ENCODE measurements around the gene NOVA2. TPM values are rescaled to one million over a fixed set of nuclear protein-coding genes. Genes with fewer than 3 reads are reported as not detected.

The NOVA2 gene
- polyA plus RNA-seq, 3 donors = 4.1 to 5.4 (median 4.2) TPM

DNA sequence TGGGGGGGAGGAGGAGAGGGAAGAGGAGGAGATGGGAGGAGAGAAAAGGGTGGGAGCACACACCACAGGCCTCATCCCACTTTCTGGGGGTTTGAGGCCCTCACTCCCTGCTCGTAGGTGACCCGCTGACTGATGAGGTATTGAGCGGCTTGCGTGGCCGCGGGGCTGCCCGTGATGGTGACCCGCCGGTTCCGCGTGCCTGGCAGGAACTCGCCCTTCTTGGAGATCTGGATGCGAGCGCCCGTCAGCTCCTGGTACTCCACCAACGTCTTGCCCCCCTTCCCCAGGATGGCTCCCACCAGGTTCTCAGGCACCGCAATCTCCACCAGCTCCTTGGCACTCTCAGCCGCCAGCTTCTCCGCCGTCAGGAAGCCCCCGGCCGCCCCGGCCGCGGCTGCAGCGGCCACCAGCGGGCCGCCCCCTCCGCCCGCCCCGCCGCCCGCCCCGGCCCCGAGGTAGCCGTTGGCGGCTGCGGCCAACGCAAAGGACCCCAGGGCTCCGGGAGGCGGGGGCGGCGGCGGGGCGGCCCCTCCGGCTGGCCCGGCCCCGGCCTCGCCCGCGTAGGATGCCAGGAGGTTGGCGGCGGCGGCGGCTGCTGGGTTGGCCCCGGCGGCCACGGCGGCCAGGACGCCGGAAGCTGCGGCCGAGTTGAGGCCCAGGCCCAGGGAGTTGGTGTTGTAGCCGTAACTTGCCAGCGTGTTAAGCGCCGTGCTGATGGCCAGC is 33.7 kb downstream of the NOVA2 start:
- no peak for DNase-seq (ENCODE audit: extremely low read depth in 1 of 11, low read depth in 9 of 11, low spot score in 4 of 11)

DNA sequence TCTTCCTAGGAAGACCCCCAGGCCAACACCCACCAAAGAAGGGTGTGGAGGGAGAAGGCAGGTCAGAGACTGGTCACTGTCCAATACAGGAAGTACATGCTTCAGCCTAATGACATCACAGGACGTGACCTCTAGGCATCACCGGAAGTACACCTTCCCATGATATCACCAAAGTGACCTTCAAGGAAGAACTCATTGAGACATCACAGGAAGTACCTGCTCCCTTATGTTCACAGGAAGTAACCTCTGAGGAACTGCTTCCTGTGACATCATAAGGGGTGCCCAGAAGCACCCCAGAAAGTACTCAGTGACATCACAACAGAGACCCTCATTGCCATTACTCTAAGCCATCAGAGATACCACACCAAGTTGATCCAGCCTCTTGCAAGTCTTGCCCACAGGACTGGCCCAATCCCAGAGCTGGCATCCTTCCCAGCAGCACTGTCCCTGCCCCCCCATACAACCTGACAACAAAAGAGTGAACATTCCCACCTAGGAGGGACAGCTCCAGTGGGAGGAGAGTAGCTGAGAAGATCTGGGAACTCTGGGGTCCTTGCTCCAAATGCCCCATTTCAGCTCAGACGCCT is 34.8 kb downstream of the NOVA2 start:
- DNase-seq (ENCODE audit: extremely low read depth in 1 of 11, low read depth in 9 of 11, low spot score in 4 of 11) = no peak

DNA sequence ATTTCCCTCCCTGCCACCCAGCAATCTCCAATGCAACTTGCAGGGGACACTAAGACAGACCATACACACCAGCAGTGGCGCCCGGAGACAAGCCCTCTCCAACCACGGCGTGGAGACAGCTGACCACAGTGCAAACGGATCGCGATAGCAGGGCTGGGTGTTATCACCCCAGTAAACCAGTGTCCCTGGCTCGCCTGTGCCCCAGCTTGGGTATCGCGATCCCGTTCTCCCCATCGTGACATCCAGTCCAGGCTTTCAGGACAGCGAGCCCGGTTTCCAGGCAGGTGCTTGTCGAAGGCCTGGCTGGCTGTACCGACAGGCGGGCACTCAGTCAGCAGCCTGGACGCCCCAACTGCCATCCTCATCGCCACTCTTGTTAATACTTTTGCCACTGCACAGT is 38.4 kb downstream of the NOVA2 start:
- DNase-seq (ENCODE audit: extremely low read depth in 1 of 11, low read depth in 9 of 11, low spot score in 4 of 11) = no peak

DNA sequence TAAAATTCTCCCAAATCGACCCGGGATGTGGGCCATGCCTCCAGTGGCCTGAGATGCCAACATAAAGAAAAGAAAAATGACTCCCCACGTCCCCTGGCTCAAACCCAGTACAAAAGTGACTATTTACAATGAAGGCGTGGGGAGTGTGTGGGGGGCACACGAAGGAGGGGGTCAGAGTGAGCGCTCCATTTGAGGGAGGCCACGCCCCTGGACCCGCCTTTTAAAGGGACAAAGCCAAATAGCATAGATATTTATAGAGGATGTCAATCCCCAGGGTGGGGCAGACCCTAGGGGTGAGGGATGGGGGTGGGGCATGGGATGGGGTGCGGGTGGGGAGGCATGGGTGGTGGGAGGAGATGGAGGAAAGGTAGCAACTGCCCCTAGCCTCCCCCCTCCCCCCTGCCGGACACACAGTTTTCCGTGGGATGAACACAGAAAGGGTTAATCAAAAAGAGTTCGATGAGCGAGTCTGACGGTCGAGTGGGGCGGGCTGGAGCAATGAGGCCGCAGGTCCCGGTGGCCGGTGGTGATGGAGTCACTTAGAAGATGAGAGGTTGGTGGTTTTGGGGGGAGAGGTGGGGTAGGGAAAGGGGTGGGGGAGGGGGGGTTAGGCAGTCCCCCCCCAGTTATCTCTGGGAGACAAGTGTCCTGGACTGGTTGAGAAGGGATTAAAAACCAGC is 39.0 kb downstream of the NOVA2 start:
- no peak for DNase-seq (ENCODE audit: extremely low read depth in 1 of 11, low read depth in 9 of 11, low spot score in 4 of 11)

DNA sequence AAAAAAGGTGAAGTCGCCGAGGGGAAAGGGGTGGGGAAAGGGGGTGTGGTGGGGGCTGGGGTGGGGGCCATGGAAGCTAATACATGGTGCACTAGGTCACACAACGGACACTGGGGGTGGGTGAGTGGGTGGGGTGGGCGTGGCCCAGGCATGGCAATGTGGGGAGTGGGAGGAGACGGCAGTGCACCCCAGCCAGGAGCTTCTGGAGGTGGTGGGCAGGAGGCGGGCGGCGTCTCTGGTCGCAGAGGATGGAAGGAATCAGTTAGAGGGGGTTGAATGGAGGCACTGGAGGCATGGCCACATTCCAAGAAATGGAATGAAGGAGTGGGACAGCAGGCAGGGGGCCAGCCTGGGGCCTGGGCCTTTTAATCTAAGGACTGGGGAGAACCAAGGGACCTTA is 39.9 kb downstream of the NOVA2 start:
- no peak for DNase-seq (ENCODE audit: extremely low read depth in 1 of 11, low read depth in 9 of 11, low spot score in 4 of 11)

DNA sequence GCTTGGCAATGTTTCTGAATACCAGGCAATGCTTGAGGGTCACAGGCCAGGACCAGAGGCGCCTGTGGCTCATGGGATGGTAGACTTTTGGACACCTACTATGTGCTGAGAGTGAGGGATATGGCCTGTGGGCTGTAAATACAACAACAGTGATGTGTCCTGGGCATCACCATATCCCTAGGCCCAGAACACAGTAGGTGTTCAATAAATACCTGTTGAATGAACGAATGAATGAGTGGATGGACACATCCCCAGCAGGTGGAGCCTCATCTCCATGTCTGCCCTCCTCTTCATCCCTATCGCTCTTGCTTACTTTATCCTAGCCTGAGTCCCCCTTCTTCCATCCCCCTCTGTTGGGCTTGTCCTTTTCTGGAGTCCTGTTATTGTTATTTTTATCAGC is 42.6 kb downstream of the NOVA2 start:
- no peak for DNase-seq (ENCODE audit: extremely low read depth in 1 of 11, low read depth in 9 of 11, low spot score in 4 of 11)

DNA sequence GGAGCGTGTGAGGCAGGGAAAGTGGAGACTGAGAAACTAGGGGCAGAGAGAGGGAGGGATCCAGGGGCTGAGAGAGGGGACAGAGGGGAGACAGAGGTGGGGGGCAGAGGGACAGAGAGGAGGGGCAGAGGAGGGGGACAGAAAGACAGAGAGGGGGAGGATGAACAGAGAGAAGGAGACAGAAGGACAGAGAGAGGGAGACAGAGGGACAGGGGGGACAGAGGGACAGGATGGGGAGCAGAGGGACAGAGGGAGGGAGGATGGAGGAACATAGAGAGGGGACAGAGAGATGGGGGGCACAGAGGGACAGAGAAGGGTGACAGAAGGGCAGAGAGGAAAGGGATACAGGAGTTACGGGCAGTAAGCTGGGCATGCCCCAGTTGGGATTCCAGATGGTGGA is 44.4 kb downstream of the NOVA2 start:
- DNase-seq (ENCODE audit: extremely low read depth in 1 of 11, low read depth in 9 of 11, low spot score in 4 of 11) = no peak

DNA sequence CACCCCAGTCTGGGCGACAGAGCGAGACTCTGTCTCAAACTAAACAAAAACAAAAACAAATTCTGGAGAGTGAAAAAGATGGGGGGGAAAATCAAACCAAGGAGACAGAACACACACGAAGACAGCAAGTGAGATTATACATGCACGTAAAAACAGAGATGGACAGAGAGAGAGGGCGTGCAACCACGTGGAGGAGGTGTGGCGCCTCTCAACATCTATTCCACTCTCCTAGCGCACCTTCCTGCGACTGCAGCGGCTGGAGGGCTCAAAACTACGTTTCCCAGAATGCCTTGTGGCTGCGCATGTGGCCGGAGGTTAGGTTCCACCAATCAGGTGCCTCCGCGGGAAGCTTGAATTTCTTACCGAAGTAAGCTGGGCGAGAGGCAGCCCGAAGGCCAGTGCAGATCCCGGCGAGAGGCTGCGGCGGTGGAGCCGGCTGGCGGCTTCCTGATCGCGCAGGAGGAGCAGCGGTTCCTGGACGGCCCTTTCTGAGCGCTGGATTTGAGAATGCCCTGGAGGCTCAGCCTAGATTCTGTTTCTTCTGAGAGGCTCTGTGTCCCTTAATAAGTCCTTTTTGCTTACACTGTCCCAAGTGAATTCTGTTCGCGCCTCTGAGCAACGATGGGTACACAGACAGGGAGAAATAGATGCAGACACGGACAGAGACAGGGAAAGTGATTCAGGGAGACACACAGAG is 46.0 kb downstream of the NOVA2 start:
- DNase-seq (ENCODE audit: extremely low read depth in 1 of 11, low read depth in 9 of 11, low spot score in 4 of 11) = peak; percentile 62 to 92 (median 83)

DNA sequence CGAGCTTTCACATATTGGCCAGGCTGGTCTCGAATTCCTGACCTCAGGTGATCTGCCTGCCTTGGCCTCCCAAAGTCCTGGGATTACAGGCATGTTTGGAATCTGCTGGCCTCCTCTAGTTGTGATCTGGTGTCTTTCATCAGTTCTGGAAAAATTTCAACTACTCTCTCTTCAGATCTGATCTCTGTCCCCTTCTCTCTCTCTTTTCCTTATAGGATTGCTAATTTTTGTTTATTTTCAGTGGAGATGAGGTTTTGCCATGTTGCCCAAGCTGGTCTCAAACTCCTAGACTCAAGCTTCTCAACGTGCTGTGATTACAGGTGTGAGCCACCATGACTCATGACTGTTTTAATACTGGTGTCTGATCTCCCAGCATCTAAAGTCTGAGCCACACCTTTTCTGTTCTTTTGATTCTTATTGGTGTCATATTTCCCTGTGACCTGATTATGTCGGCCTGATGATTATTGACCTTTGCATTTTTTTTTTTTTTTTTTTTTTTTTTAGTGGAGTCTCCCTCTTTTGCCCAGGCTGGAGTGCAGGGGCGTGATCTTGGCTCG is 48.7 kb downstream of the NOVA2 start:
- DNase-seq (ENCODE audit: extremely low read depth in 1 of 11, low read depth in 9 of 11, low spot score in 4 of 11) = no peak

DNA sequence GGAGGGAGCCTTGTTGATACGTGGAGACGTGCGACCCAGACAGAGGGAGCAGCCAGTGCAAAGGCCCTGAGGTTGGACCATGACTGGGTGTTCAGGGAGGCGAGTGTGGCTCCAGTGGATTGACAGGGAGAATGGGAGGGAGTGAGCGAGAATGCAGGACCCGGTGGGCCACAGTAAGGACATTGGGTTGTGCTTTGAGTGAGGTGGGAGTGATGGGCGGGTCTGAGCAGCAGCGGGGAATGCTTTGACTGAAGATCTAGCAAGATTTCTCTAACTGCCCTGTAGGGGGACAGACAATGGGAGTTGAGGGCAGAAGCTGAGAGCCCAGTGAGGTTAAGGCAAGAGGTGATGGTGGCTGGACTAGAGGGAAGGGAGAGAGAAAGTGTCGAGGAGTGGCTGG is 51.4 kb downstream of the NOVA2 start:
- DNase-seq (ENCODE audit: extremely low read depth in 1 of 11, low read depth in 9 of 11, low spot score in 4 of 11) = no peak

DNA sequence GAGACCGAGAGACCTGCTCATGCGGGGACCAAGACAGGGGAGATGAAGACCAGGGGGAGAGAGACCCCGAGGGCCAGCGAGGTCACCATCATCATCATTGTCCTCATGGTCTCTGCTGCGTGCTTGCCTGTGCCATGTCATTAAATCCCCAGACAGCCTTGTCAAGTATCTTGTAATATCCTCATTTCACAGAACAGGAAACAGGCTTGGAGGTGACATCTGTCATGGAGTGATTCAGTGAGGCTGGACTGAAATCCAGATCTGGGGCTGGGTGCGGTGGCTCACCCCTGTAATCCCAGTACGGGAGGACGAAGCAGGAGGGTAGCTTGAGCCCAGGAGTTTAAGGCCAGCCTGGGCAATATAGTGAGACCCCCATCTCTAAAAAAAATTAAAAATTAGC is 53.2 kb downstream of the NOVA2 start:
- DNase-seq (ENCODE audit: extremely low read depth in 1 of 11, low read depth in 9 of 11, low spot score in 4 of 11) = no peak

DNA sequence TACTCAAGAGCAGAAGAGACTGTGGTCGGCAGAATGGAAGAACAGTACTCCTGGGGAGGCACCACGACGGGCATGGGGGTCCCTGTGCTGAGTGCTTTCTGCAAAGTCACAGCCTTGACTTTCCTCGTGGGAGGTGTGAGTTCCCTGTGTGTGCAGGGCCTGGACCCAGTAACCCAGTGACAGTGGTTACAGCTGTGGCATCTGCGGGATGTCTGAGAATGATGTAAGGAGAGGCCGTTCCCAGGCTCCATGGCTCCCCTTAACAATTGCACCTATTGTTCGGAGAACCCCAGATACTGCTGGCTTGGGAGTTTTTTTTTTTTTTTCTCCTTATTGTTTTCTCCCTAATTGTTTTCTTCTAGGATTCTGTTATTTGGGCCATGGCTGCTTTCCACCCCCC is 54.0 kb downstream of the NOVA2 start:
- no peak for DNase-seq (ENCODE audit: extremely low read depth in 1 of 11, low read depth in 9 of 11, low spot score in 4 of 11)

DNA sequence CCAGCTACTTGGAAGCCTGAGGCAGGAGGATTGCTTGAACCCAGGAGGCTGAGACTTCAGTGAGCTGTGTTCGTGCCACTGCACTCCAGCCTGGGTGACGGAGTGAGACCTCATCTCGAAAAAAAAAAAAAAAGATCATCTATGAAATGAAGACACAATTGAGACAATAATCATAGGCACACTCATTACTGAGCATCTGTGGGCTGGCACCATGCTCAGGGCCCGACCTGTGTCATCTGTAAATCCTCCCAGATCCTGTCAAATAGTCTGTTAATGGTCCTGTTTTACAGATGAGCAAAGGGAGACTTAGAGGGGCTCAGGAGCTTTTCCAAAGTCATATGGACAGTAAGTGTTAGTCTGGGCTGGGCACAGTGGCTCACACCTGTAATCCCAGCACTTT is 54.9 kb downstream of the NOVA2 start:
- DNase-seq (ENCODE audit: extremely low read depth in 1 of 11, low read depth in 9 of 11, low spot score in 4 of 11) = no peak

DNA sequence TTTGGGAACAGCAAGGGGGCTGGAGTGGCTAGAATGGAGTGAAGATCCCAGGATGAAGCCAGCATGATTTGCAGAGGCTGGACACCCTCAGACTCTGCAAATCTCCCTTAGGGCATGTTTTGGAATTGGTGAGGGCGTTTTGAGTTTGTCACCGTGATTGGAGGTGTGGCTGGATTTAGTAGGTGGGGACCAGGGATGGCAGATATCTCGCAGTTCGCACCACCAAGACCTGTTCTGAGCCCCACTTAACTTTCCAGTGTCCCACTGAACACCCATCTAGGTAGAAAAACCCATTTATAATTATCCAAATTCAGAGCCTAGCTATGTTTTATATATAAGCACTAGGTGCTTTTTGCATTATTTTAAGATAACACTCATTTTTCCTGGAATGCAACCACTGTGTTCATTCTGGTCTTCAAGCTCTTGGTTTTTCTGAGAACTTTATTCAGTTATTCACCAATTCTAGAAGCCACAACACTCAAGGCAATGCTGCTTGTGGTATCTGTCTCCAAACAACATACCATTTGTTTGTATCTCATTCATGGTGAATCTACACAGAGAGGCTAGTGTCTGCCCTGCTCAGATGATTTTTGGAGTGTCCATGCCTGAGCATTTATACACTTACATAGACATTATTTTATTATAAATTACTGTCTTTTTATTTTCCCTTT is 56.1 kb downstream of the NOVA2 start:
- no peak for DNase-seq (ENCODE audit: extremely low read depth in 1 of 11, low read depth in 9 of 11, low spot score in 4 of 11)

DNA sequence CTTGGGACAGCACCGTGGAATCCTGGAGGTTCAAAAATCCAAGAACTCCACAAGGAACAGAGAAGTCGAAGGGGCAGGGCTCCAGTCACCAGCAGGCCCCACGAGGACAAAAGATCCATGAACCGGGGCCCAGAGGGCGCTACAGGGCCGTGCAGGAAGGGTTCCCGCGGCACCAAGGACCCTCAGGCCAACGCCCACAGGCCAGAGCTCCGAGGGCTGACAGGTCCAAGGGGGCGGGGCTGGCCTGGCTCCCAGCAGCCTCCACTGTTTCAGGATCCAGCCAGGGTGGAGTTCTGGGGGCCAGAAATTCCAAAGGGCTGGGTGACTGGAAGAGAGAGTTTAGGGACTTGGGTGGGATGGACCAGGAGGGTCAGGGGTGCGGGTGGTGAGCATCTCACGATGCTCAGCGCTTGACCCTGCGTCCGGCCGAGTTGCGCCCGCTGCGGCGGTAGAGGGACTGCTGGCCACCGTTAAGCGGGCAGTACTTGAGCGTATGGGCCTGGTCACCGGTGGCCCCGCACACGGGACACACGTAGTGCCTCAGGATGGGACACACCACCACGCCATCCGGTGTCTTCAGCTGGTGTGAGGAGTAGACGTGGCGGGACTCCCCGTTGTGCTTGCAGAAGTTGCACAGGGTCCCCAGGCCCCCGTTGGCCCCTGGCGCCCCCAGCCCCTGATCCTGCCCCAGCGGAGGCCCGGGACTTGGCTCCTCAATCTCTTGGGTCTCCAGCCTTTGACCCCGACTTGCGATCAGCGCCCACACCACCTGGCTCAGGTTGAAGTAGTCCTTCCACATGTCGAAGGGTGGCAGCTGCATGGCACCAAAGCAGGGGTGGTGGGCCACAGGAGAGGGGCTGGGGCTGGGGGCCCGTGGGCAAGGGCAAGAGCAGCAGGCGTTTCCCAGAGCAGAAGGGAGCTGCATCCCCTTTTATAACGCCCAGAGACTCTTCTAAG is 59.5 kb downstream of the NOVA2 start, which contains the start of gene NANOS2:
TSS of gene NANOS2 (minus strand) at position 905 of the 957 bp plus-strand sequence. CDS start at position 820, 85 bp downstream.
- DNase-seq (ENCODE audit: extremely low read depth in 1 of 11, low read depth in 9 of 11, low spot score in 4 of 11) = no peak

DNA sequence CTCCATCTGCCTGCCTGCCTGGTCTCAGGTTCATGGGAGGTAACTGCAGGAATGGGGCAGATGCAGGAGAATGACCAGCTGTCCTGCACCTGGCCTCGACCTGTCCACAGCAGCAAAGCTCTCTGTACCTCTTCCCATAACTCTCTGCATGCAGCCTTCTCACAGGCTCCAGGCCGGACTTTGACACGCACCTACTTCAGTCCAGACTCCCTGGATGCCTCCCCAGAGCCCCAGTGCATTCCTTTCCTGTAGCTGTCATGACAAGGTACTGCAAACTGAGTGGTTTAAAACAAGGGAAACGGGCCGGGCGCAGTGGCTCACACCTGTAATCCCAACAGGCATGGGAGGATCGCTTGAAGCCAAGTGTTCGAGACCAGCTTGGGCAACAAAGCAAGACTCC is 62.4 kb downstream of the NOVA2 start:
- no peak for DNase-seq (ENCODE audit: extremely low read depth in 1 of 11, low read depth in 9 of 11, low spot score in 4 of 11)

DNA sequence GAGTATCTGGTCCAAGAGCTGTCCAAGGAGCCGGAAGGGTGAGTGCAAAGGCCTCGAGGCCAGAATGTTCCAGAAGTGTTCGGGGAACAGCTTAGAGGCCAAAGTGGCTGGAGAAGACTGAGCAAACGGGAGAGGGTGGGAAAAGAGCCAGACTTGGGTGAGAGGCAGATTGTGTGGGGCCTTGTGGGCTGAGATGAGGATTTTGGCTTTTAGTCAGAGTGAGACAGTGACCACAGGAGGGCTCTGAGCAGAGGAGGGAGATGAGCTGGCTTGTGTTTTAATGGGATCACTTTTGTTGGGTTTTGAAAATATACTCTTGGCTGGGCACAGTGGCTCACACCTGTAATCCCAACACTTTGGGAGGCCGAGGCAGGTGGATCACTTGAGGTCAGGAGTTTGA is 64.7 kb downstream of the NOVA2 start:
- DNase-seq (ENCODE audit: extremely low read depth in 1 of 11, low read depth in 9 of 11, low spot score in 4 of 11) = no peak

DNA sequence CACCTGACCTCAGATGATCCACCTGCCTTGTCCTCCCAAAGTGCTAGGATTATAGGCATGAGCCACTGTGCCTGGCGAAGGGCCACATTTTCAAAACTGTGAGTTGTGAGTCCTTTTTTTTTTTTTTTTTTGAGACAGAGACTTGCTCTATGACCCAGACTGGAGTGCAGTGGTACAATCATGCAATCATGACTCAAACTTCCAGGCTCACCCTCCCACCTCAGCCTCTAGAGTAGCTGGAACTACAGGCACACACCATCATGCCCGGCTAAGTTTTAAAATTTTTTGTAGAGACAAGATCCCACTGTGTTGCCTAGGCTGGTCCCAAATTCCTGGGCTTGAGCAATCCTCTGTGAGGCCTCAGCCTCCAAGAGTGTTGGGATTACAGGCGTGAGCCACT is 67.4 kb downstream of the NOVA2 start:
- no peak for DNase-seq (ENCODE audit: extremely low read depth in 1 of 11, low read depth in 9 of 11, low spot score in 4 of 11)

All from renal cortex interstitium (tissue), 11 donors.